Peyer's patch (tissue), 4 donors: Measurements from ENCODE around the gene GPR152. TPM values are rescaled to one million over a fixed set of nuclear protein-coding genes. Genes with fewer than 3 reads are reported as not detected.

Source experiments
- DNase-seq, 3 donors: peaks; one replicate each; pipeline ENCODE4 v3.0.0-alpha.2; 2017 to 2019
- H3K27ac ChIP-seq, 4 donors: fragments of 200-600 bp; sonication (generic); one replicate each; pipeline ENCODE4 v1.5.1; 2016 to 2019
- H3K27me3 ChIP-seq, 2 donors: fragments of 200-600 bp; sonication (generic); one replicate each; pipeline ENCODE4 v1.5.1; 2019
- H3K36me3 ChIP-seq, 3 donors: fragments of 200-600 bp; sonication (generic); one replicate each; pipeline ENCODE4 v1.5.1; 2016 to 2019
- H3K4me1 ChIP-seq, 4 donors: fragments of 200-600 bp; sonication (generic); one replicate each; pipeline ENCODE4 v1.5.1; 2016 to 2019
- H3K4me3 ChIP-seq, 4 donors: fragments of 200-600 bp; sonication (generic); 1 replicate in 3 of 4; 2 replicates in 1 of 4; pipeline ENCODE4 v1.5.1; 2016 to 2019; ENCODE audit warnings: mild to moderate bottlenecking in 1 of 4
- H3K9me3 ChIP-seq, 4 donors: fragments of 200-600 bp; sonication (generic); one replicate each; pipeline ENCODE4 v1.5.1; 2016 to 2019; ENCODE audit warnings: mild to moderate bottlenecking in 1 of 4
- CTCF ChIP-seq, 6 experiments: fragments of 450-650 bp in 4 of 6; fragments of 200-600 bp in 2 of 6; sonication (generic) in 1 of 6; IDR thresholded peaks; one replicate each; pipeline ENCODE4 v1.5.1; 2017 to 2019; ENCODE audit warnings: antibody characterized with exemption in 6 of 6, mild to moderate bottlenecking in 3 of 6, moderate library complexity in 1 of 6
- POLR2A ChIP-seq, 2 donors: fragments of 450-650 bp; IDR thresholded peaks; one replicate each; pipeline ENCODE4 v1.5.1; 2017; ENCODE audit warnings: antibody characterized with exemption in 2 of 2, mild to moderate bottlenecking in 2 of 2, moderate library complexity in 2 of 2
- total RNA-seq, 4 donors: library from RNA; depleted of rRNA; stranded (reverse); fragments of >200 nt; gene quantifications; one replicate each; pipeline ENCODE4 v1.1.0, GENCODE V29; 2016

The GPR152 gene
- total RNA-seq, 4 donors from 2014 or later = not detected

GRCh38 chr11:67418476-67419281 lies 33.9 kb downstream of the GPR152 start:
- peak overlapping the region in 2 of 4 donors; percentile 49 to 98 for H3K27ac ChIP-seq
- H3K4me3 ChIP-seq = no peak overlapping the region
- peaks cover 0 to 8% of the 10 kb centered on the region in 2 donors for H3K27me3 ChIP-seq
- no peaks in the 10 kb centered on the region for H3K9me3 ChIP-seq
- peak in 2 of 3 donors; percentile 72 to 78 for DNase-seq
- H3K4me1 ChIP-seq = peaks cover 0 to 50% (median 30%) of the 10 kb centered on the region in 4 donors
- TF ChIP-seq CTCF (IDR thresholded peaks at IDR 0.05) (no peak), POLR2A (IDR thresholded peaks at IDR 0.05) (no peak)
- H3K36me3 ChIP-seq = no peaks in the 10 kb centered on the region

GRCh38 chr11:67417425-67417824 lies 35.1 kb downstream of the GPR152 start:
- Histone ChIP-seq H3K36me3 (no peaks in the 10 kb centered on the region), H3K27me3 (peaks cover 0 to 8% of the 10 kb centered on the region in 2 donors), H3K4me1 (peaks cover 0 to 50% (median 30%) of the 10 kb centered on the region in 4 donors), H3K9me3 (no peaks in the 10 kb centered on the region), H3K4me3 (no peak overlapping the region), H3K27ac (peak overlapping the region in 1 of 4 donors; percentile 98)
- TF ChIP-seq POLR2A (IDR thresholded peaks at IDR 0.05) = no peak
- no peak for TF ChIP-seq CTCF (IDR thresholded peaks at IDR 0.05)
- no peak for DNase-seq

- peak in 1 of 3 donors; percentile 76 for DNase-seq
- peaks cover 0 to 8% of the 10 kb centered on the region in 2 donors for H3K27me3 ChIP-seq
- H3K4me1 ChIP-seq = peaks cover 0 to 54% (median 31%) of the 10 kb centered on the region in 4 donors
- TF ChIP-seq CTCF (IDR thresholded peaks at IDR 0.05) (no peak), POLR2A (IDR thresholded peaks at IDR 0.05) (no peak)
- no peak overlapping the region for H3K4me3 ChIP-seq
- no peaks in the 10 kb centered on the region for H3K9me3 ChIP-seq
- peak overlapping the region in 1 of 4 donors; percentile 98 for H3K27ac ChIP-seq
- no peaks in the 10 kb centered on the region for H3K36me3 ChIP-seq
Observed at GRCh38 chr11:67416416-67417335, 35.9 kb downstream of the GPR152 start.

GRCh38 chr11:67415501-67416304 lies 36.8 kb downstream of the GPR152 start, which contains the start of gene CARNS1:
TSS of gene CARNS1 (plus strand) at chr11:67415678. CDS start at chr11:67416200, 522 bp downstream.
- H3K9me3 ChIP-seq = no peaks in the 10 kb centered on the region
- peaks cover 0 to 64% (median 32%) of the 10 kb centered on the region in 4 donors for H3K4me1 ChIP-seq
- H3K27me3 ChIP-seq = peaks cover 0 to 8% of the 10 kb centered on the region in 2 donors
- no peak for DNase-seq
- no peaks in the 10 kb centered on the region for H3K36me3 ChIP-seq
- TF ChIP-seq POLR2A (IDR thresholded peaks at IDR 0.05) = no peak
- peak within 1 kb of the TSS; percentile 31 to 47 (median 38) for H3K4me3 ChIP-seq
- peak within 1 kb of the TSS in 2 of 4 donors; percentile 3 to 98 for H3K27ac ChIP-seq

GRCh38 chr11:67413266-67413849 lies 39.2 kb downstream of the GPR152 start:
- Histone ChIP-seq H3K4me1 (peaks cover 0 to 58% (median 31%) of the 10 kb centered on the region in 4 donors), H3K27me3 (peaks cover 0 to 8% of the 10 kb centered on the region in 2 donors), H3K27ac (no peak overlapping the region), H3K4me3 (no peak overlapping the region), H3K9me3 (no peaks in the 10 kb centered on the region), H3K36me3 (no peaks in the 10 kb centered on the region)
- TF ChIP-seq POLR2A (IDR thresholded peaks at IDR 0.05) = no peak
- no peak for TF ChIP-seq CTCF (IDR thresholded peaks at IDR 0.05)
- DNase-seq = no peak
